T-helper 17 cell (primary cell): Measurements from ENCODE around the gene ZSWIM5. TPM values are rescaled to one million over a fixed set of nuclear protein-coding genes. Genes with fewer than 3 reads are reported as not detected.

Experiments used
- ATAC-seq: fragments of 150-1000 bp; cut with Tn5 transposase; 2 replicates; pipeline ENCODE4 v1.10.0; 2021; ENCODE audit warnings: mild to moderate bottlenecking, moderate library complexity
- DNase-seq, 3 donors: peaks; one replicate each; pipeline versions ENCODE4 v3.0.0 to v3.0.0-alpha.2; 2020 to 2021
- H3K9me3 ChIP-seq: one replicate; pipeline ENCODE4 v1.7.0; 2013; ENCODE audit warnings: low read length, mild to moderate bottlenecking; ENCODE audit not compliant: control insufficient read depth, poor library complexity, severe bottlenecking
- H3K27ac Mint-ChIP-seq: one replicate; pipeline ENCODE4 v1.8.0; 2022; ENCODE audit warnings: mild to moderate bottlenecking, moderate library complexity, mixed read lengths
- H3K27me3 Mint-ChIP-seq: one replicate; pipeline ENCODE4 v1.8.0; 2022; ENCODE audit warnings: mixed read lengths
- H3K36me3 Mint-ChIP-seq: one replicate; pipeline ENCODE4 v1.8.0; 2022; ENCODE audit warnings: low read depth, mixed read lengths
- H3K4me1 Mint-ChIP-seq: one replicate; pipeline ENCODE4 v1.8.0; 2022; ENCODE audit warnings: mild to moderate bottlenecking, mixed read lengths
- H3K4me3 Mint-ChIP-seq: one replicate; pipeline ENCODE4 v1.8.0; 2022; ENCODE audit warnings: mild to moderate bottlenecking, moderate library complexity, mixed read lengths
- total RNA-seq, 4 donors: library from RNA in 2 of 4; stranded (reverse) in 2 of 4; gene quantifications; one replicate each; pipeline ENCODE4 v1.2.3 and lab custom pipeline; 2022 to 2026

ZSWIM5 gene
- total RNA-seq, 2 donors from 2014 or later: 1.6 to 2.1 TPM

DNA sequence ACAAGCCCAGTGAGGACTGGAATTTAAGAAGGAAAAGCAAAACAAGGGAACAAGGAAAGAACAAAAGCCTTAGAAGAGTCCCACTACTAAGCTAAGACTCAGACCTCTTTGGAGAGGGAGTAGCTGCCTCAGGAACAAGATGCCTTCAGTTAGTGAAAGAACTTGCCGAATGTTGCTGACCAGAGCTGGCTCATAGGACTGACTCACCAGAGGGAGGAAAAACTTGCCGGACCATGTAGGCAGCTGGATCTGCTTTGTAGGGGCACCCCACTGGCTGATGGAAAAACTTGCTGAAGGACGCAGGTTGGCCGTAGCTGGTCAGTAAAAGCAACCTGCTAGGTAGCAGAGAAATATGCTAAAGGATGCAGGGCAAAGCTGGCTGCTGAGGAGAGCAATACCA, 15.3 kb upstream of the ZSWIM5 start:
- Mint-ChIP-seq H3K4me3 (no peak overlapping the region), H3K36me3 (no peaks in the 10 kb centered on the region), H3K27ac (no peak overlapping the region), H3K4me1 (no peaks in the 10 kb centered on the region), H3K27me3 (peaks cover 15% of the 10 kb centered on the region)
- DNase-seq (no peak), ATAC-seq (no peak)
- no peaks in the 10 kb centered on the region for H3K9me3 ChIP-seq

DNA sequence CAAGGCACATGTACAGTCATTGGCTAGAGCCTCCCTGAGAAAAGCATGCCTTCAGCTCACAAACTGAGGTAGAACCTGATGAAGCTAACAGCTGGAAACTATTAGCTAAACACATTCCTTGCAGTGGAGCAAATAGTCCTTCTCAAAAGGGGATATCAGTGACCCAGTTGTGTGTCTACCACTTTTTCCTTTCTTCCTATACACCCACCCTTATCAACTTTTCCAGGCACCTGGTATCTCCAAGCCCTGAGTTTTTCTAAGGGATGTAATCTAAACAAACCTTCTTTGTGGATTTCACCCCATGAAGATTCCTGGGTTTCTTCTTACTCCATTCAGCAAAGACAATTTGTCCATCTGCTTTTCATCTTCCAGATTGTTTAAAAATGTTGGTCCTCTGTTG, 10.5 kb upstream of the ZSWIM5 start:
- Mint-ChIP-seq H3K4me3 (no peak overlapping the region), H3K4me1 (no peaks in the 10 kb centered on the region), H3K36me3 (peaks cover 2% of the 10 kb centered on the region), H3K27me3 (peaks cover 37% of the 10 kb centered on the region), H3K27ac (no peak overlapping the region)
- no peak for DNase-seq
- ATAC-seq: no peak
- no peaks in the 10 kb centered on the region for H3K9me3 ChIP-seq

DNA sequence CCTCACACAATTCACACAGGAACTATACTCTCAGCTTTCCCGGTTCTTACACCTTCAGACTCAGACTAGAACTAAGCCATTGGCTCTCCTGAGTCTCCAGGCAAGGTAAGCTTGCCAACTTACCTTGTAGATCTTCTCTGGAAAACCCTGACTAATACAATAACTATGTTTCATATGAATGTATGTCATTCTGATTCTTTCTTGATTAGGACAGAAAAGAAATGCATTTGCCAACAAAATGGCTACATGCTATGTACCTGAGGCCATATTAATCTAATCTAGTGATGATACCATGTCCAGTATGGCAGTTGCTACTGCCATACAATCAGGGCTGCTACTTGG, 9.8 kb upstream of the ZSWIM5 start:
- no peaks in the 10 kb centered on the region for H3K9me3 ChIP-seq
- Mint-ChIP-seq H3K27ac (no peak overlapping the region), H3K4me3 (no peak overlapping the region), H3K4me1 (peaks cover 2% of the 10 kb centered on the region), H3K36me3 (peaks cover 2% of the 10 kb centered on the region), H3K27me3 (peaks cover 37% of the 10 kb centered on the region)
- no peak for ATAC-seq
- DNase-seq: no peak

DNA sequence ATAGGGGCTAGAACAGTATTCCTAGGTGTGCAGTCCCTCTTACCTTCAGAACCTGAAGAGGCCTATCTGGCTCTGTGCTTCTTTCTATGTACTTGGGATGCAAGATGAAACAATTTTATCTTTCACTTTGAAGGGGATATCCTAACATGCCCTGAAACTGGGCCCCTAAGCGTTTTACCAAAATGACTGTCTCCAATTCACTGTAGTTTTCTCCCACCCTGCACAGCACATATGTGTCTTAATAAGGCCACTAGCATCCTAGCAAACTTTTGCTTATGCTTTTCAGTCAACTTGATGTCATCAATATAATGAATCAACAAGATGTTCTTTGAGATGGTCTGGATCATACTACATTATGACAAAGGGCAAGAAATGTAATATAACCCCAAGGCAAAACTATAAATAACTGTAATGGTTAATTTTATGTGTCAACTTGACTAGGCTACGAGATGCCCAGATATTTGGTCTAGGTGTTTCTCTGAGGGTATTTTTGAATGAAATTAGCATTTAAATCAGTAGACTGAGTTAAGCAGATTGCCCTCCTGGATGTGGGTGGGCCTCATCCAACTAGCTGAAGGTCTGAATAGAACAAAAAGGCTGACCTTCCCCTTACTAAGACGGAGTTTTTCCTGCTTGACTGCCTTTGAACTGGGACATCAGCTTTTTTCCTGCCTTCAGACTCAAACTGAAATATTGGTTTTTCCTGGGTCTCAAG, 9.2 kb upstream of the ZSWIM5 start:
- Mint-ChIP-seq H3K27ac (no peak overlapping the region), H3K36me3 (peaks cover 2% of the 10 kb centered on the region), H3K27me3 (peaks cover 37% of the 10 kb centered on the region), H3K4me1 (peaks cover 2% of the 10 kb centered on the region), H3K4me3 (no peak overlapping the region)
- no peak for DNase-seq
- ATAC-seq: no peak
- no peaks in the 10 kb centered on the region for H3K9me3 ChIP-seq

DNA sequence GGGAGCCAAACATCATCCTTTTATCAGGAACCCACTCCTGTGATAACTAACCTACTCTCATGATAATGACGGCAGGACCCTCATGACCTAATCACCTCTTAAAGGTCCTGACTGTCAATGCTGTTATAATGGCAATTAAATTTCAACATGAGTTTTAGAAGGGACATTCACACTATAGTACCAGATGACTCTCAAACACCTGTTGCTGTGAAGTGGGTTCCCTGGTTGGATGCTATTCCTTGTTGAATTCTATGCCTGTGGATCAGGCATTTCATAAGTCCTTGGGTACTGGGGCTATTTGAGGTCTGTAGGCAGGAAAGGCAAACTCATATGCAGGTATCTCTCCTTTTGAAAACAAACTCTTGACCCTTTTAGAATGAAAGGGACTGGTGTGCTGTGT, 7.5 kb upstream of the ZSWIM5 start:
- peaks cover 37% of the 10 kb centered on the region for H3K27me3 Mint-ChIP-seq
- H3K36me3 Mint-ChIP-seq: peaks cover 4% of the 10 kb centered on the region
- DNase-seq: no peak
- peaks cover 2% of the 10 kb centered on the region for H3K4me1 Mint-ChIP-seq
- no peak for ATAC-seq
- H3K27ac Mint-ChIP-seq: no peak overlapping the region
- H3K9me3 ChIP-seq: no peaks in the 10 kb centered on the region
- no peak overlapping the region for H3K4me3 Mint-ChIP-seq

DNA sequence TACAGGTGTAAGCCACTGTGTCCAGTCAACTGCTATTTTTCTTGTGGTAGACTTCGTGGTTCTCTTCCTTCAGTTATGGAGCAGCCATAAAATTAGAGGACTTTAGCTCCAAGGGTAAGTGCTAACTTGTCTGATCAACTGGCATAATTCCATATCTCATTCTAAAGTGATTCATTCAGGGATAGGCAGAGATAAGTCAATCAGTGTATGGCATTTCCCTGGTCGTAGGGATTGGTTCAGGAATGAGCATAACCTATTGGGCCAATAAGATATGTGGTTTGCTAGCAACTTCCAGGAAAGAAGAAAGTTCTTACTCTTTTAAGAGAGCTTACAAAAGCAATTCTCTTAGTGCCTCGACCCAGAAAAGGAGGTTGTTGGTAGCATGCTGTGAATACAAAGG, 4.7 kb upstream of the ZSWIM5 start:
- Mint-ChIP-seq H3K4me3 (no peak overlapping the region), H3K27ac (no peak overlapping the region), H3K27me3 (peaks cover 22% of the 10 kb centered on the region), H3K4me1 (peaks cover 6% of the 10 kb centered on the region), H3K36me3 (peaks cover 4% of the 10 kb centered on the region)
- H3K9me3 ChIP-seq: no peaks in the 10 kb centered on the region
- DNase-seq (no peak), ATAC-seq (no peak)

DNA sequence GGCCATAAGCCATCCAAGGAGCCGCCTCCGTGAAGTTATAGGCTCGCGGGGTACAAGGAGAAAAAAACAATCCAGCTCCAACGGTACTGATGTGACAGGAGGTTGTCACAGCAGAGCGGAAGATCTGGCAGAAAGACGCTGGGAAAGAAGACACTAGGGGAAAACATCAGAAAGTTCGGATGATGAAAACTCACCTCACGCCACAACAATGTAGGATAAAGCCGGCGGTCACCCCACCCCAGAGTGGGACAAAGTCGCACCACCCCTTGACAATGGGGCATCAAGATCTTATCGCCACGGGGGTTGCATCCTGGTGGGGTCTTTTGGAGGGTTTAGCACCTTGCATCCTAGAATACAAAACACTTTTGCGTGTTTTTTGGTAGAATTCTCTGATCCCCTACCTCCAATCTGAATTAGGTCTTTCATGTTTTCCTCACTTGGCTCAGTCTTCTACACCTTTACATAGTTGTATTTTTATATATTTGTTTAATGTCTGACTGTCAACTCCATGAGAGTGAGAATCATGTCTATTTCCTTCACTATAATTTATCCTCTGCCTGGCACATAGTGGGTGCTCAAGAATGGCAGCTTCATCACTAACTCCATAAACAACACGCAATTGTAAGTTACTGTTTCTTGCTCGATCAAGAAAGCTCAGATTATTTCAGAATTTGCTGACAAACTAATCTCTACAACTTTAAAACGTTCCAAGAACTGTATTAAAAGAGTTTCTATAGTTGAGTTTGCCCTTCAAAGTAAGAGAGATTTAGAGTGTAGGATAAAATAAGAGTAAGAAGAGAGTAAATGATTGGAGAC, 611 bp upstream of the ZSWIM5 start:
- H3K9me3 ChIP-seq: no peaks in the 10 kb centered on the region
- peak overlapping the region; percentile 82 for H3K27ac Mint-ChIP-seq
- peaks cover 15% of the 10 kb centered on the region for H3K4me1 Mint-ChIP-seq
- H3K4me3 Mint-ChIP-seq: peak overlapping the region; percentile 90
- no peaks in the 10 kb centered on the region for H3K27me3 Mint-ChIP-seq
- H3K36me3 Mint-ChIP-seq: peaks cover 5% of the 10 kb centered on the region
- DNase-seq (no peak), ATAC-seq (peak; percentile 26)

DNA sequence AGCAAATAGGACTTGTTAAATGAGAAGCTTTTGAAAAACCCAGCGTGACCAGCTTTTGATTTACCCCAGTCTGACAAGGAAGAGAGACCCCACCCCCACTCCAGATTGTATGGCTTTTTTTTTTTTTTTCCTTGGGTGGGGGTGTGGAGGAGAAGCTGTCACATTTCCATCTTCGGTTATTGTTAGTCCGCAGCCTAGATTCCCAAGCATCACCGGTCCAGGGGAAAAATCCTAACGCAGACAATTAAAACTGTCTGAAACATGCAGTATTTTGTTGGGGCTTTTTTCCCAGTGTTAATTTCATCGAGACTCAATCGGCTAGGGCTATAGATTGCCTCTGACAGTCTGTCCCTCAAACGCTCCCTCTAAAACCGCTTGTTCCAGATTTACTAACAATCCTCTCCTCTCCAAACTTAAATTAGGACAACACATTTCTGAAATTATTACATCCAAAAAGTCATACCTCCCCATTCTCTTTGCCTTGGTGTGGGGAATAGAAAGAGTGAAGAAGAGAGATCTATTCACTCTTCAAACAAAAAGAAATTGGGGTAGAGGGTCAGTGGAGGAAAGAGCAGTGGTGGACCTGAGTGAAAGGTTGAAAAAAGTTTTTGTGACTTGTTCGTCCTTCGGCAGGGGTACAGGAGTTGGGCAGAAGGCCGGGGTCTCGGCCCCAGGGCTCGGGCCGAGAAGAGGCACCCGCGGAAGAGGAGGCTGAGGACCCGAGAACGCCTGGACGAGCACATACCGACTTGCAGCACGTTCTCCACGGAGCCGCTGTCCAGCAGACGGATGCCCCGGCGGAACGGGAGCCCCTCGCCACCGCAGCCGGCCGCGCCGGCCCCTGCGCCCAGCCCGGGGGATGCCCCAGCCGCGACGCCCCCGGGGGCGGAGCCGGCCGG, 1.1 kb downstream of the ZSWIM5 start:
- Mint-ChIP-seq H3K4me3 (peak overlapping the region; percentile 99), H3K36me3 (peaks cover 5% of the 10 kb centered on the region), H3K27me3 (no peaks in the 10 kb centered on the region), H3K27ac (peak overlapping the region; percentile 68), H3K4me1 (peaks cover 13% of the 10 kb centered on the region)
- H3K9me3 ChIP-seq: no peaks in the 10 kb centered on the region
- DNase-seq: no peak
- peak; percentile 6 for ATAC-seq

DNA sequence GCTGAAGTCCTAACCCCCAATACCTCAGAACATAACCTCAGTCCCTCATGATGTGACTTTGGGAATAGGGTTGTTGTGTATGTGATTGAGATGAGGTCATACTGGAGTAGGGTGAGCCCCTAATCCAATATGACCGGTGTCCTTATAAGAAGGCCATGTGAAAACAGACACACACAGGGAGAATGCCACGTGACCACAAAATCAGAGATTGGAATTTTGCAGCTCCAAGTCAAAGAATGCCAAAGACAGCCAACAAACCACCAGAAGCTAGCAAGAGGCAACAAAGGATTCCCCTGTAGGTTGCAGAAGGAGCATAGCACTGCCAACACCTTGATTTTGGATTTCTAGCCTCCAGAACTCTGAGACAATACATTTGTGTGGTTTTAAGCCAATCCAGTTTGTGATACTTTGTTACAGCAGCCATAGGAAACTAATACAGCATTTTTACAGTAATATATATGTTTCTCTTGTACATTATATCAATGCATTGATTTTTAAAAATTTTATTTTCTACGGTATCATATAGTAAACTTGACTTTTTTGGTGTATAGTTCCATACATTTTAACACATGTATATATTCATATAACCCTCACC, 5.4 kb downstream of the ZSWIM5 start:
- no peak overlapping the region for H3K27ac Mint-ChIP-seq
- no peaks in the 10 kb centered on the region for H3K9me3 ChIP-seq
- H3K36me3 Mint-ChIP-seq: peaks cover 3% of the 10 kb centered on the region
- peaks cover 11% of the 10 kb centered on the region for H3K4me1 Mint-ChIP-seq
- H3K4me3 Mint-ChIP-seq: no peak overlapping the region
- H3K27me3 Mint-ChIP-seq: no peaks in the 10 kb centered on the region
- ATAC-seq (no peak), DNase-seq (no peak)

DNA sequence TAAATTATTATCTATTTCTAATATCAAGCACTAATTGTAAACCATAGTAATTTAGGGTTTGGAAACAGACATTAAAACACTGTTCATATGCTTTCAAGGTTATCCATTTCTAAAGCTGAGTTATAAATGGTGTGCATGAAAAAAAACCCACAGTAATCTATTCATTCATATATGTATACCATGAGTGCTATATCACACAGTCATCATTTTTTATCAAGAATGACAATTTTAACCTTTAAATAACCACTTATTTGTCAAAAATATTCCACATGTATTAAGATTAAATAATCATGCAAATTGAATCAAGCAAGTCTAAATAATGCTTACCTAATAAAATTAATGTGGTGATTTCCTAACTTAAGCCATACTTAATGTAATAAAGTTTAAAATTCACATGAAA, 6.0 kb downstream of the ZSWIM5 start:
- H3K9me3 ChIP-seq: no peaks in the 10 kb centered on the region
- no peaks in the 10 kb centered on the region for H3K27me3 Mint-ChIP-seq
- H3K27ac Mint-ChIP-seq: no peak overlapping the region
- H3K36me3 Mint-ChIP-seq: peaks cover 2% of the 10 kb centered on the region
- ATAC-seq: no peak
- peaks cover 11% of the 10 kb centered on the region for H3K4me1 Mint-ChIP-seq
- DNase-seq: no peak
- no peak overlapping the region for H3K4me3 Mint-ChIP-seq

DNA sequence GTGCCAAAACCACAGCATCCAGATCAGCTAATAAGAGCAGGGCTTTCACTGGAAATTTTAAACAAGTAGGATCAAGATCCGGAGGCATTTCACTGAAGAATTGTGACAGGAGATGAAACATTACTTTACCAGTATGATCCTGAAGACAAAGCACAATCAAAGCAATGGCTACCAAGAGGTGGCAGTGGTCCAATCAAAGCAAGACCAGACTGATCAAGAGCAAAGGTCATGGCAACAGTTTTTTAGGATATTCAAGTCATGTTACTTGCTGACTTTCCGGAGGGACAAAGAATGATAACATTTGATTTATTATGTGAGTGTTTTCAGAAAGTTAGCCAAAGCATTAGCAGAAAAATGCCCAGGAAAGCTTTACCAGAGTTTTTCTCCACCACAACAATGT, 8.2 kb downstream of the ZSWIM5 start:
- Mint-ChIP-seq H3K27ac (no peak overlapping the region), H3K36me3 (no peaks in the 10 kb centered on the region), H3K27me3 (no peaks in the 10 kb centered on the region), H3K4me3 (no peak overlapping the region), H3K4me1 (peaks cover 2% of the 10 kb centered on the region)
- no peaks in the 10 kb centered on the region for H3K9me3 ChIP-seq
- DNase-seq: no peak
- ATAC-seq: no peak

DNA sequence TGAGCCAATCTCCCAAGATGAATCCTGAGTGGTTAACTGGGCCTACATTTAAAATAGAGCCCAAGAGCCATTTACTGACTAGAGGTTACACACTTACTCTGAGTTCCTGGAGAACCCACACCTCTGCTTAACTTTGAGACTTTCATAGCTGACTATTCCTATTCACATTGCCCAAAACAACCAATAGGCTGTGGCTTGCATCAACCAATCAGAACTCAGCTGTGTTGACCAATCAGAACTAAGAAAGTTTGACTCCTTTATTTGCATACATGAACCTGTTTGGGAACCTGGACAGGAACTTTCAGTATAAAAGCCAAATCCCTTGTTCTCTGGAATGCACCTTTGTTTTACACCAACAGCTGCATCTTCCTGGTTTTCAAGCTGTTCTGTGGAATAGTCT, 9.5 kb downstream of the ZSWIM5 start:
- peaks cover 5% of the 10 kb centered on the region for H3K4me1 Mint-ChIP-seq
- no peaks in the 10 kb centered on the region for H3K27me3 Mint-ChIP-seq
- no peaks in the 10 kb centered on the region for H3K36me3 Mint-ChIP-seq
- H3K9me3 ChIP-seq: no peaks in the 10 kb centered on the region
- no peak overlapping the region for H3K4me3 Mint-ChIP-seq
- no peak for DNase-seq
- H3K27ac Mint-ChIP-seq: no peak overlapping the region
- ATAC-seq: no peak

DNA sequence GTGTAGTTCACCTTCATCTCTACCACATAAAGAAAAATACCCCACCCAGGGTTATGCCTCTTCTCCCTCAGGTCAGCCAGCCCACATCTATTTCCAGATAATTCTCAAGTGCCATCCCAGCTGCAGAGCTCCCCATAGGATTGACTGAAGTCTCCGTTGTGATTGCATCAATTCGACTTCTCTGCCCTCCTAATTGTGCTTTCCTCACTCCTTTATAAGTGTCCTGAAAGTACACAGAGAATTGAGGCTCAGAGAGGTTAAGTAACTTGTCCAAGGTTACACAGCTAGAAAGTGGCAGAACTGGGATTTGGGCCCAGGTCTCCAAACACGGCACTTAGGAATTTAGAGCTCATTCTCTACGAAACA, 15.0 kb downstream of the ZSWIM5 start:
- Mint-ChIP-seq H3K36me3 (no peaks in the 10 kb centered on the region), H3K27ac (no peak overlapping the region), H3K27me3 (no peaks in the 10 kb centered on the region), H3K4me1 (peaks cover 8% of the 10 kb centered on the region), H3K4me3 (no peak overlapping the region)
- DNase-seq: no peak
- no peak for ATAC-seq
- no peaks in the 10 kb centered on the region for H3K9me3 ChIP-seq
